Neutrophil (primary cell): ENCODE measurements around the gene RAB3GAP2.
"Not testable (repeated sequence)": the region's sequence is repeated elsewhere in the genome, so short reads cannot be mapped to it uniquely, and the experiment has no call there.

Experiments used
- H3K27ac ChIP-seq: fragments of 200-600 bp; sonication (generic); 2 replicates; pipeline ENCODE4 v1.5.1; 2016; ENCODE audit warnings: mild to moderate bottlenecking, moderate library complexity
- H3K27me3 ChIP-seq: fragments of 200-600 bp; sonication (generic); 2 replicates; pipeline ENCODE4 v1.6.0; 2016; ENCODE audit warnings: mild to moderate bottlenecking
- H3K36me3 ChIP-seq: fragments of 200-600 bp; sonication (generic); 2 replicates; pipeline ENCODE4 v1.5.1; 2017
- H3K4me1 ChIP-seq, 2 experiments: fragments of 200-600 bp in 1 of 2; sonication (generic) in 1 of 2; 1 replicate in 1 of 2; 2 replicates in 1 of 2; pipeline versions ENCODE4 v1.5.1 to v1.6.1; 2013 to 2016; ENCODE audit warnings: low read depth in 1 of 2, low read length in 1 of 2, mild to moderate bottlenecking in 1 of 2, moderate library complexity in 1 of 2; ENCODE audit not compliant: control insufficient read depth in 1 of 2, insufficient read depth in 1 of 2
- H3K4me3 ChIP-seq, 2 experiments: fragments of 200-600 bp in 1 of 2; sonication (generic) in 1 of 2; 1 replicate in 1 of 2; 2 replicates in 1 of 2; pipeline ENCODE4 v1.5.1; 2013 to 2016; ENCODE audit warnings: low read depth in 1 of 2, low read length in 1 of 2, mild to moderate bottlenecking in 1 of 2, moderate library complexity in 1 of 2
- H3K9me3 ChIP-seq: fragments of 200-600 bp; sonication (generic); 2 replicates; pipeline ENCODE4 v1.5.1; 2016
- TF ChIP-seq, protein P1 (sequence below): fragments of 200-600 bp; sonication (generic); IDR thresholded peaks from 2 replicates; pipeline ENCODE4 v1.5.1; 2016; ENCODE audit warnings: antibody characterized with exemption

RAB3GAP2 gene

DNA sequence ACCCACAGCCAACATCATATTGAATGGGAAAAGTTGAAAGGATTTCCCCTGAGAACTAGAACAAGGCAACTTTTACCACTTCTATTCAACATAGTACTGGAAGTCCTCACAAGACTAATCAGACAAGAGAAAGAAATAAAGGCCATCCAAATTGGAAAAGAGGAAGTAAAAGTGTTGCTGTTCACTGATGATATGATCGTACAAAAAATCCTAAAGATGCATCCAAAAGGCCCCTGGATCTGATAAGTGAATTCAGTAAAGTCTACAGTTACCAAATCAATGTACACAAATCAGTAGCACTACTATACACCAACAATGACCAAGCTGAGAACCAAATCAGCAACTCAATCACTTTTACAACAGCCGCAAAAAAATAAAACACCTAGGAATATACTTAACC, 28.3 kb downstream of the RAB3GAP2 start:
- H3K27ac ChIP-seq: no peak overlapping the region
- TF ChIP-seq, protein P1, sequence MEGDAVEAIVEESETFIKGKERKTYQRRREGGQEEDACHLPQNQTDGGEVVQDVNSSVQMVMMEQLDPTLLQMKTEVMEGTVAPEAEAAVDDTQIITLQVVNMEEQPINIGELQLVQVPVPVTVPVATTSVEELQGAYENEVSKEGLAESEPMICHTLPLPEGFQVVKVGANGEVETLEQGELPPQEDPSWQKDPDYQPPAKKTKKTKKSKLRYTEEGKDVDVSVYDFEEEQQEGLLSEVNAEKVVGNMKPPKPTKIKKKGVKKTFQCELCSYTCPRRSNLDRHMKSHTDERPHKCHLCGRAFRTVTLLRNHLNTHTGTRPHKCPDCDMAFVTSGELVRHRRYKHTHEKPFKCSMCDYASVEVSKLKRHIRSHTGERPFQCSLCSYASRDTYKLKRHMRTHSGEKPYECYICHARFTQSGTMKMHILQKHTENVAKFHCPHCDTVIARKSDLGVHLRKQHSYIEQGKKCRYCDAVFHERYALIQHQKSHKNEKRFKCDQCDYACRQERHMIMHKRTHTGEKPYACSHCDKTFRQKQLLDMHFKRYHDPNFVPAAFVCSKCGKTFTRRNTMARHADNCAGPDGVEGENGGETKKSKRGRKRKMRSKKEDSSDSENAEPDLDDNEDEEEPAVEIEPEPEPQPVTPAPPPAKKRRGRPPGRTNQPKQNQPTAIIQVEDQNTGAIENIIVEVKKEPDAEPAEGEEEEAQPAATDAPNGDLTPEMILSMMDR: no peak
- no peaks in the 10 kb centered on the region for H3K36me3 ChIP-seq
- H3K4me1 ChIP-seq: no peaks in the 10 kb centered on the region
- no peak overlapping the region for H3K4me3 ChIP-seq
- H3K27me3 ChIP-seq: no peaks in the 10 kb centered on the region
- peaks cover 5% of the 10 kb centered on the region for H3K9me3 ChIP-seq

GRCh38 chr1:220241072-220241663, 31.1 kb downstream of the RAB3GAP2 start:
- Histone ChIP-seq H3K4me1 (no peaks in the 10 kb centered on the region), H3K27ac (no peak overlapping the region), H3K9me3 (no peaks in the 10 kb centered on the region), H3K27me3 (no peaks in the 10 kb centered on the region), H3K36me3 (no peaks in the 10 kb centered on the region), H3K4me3 (no peak overlapping the region)
- TF ChIP-seq, protein P1: no peak

DNA sequence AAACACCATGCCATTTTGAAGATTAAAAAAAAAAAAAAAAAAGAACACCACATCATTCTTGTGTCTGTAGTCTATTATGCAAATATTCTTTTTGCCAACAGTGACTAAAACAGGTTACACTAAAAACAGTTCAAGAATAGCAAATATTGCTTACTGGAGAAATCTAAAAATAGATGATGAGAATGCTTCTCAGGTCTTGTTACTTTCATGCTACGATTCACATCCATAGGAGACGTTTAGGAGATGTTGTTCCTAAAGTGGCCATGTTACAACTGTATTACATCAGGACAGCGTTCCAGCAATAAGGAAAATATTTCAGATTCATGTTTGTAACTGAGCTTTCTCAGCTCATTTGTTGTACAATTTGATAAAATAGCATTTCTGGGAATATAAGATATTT, 32.3 kb downstream of the RAB3GAP2 start:
- TF ChIP-seq, protein P1: no peak
- Histone ChIP-seq H3K27ac (no peak overlapping the region), H3K36me3 (no peaks in the 10 kb centered on the region), H3K27me3 (no peaks in the 10 kb centered on the region), H3K4me3 (no peak overlapping the region), H3K9me3 (no peaks in the 10 kb centered on the region), H3K4me1 (no peaks in the 10 kb centered on the region)

DNA sequence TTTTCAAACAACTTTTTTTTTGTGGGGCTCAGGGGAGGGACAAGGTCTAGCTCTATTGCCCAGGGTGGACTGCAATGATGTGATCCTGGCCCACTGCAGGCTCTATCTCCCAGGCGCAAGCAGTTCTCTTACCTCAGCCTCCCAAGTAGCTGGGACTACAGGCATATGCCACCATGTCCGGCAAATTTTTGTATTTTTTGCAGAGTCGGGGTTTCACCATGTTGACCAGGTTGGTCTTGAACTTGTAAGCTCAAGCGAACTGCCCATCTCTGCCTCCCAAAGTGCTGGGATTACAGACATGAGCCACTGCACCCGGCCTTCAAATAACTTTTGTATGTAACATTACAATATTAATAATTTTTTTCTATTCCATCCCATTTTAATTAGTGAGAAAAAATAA, 33.0 kb downstream of the RAB3GAP2 start:
- no peak overlapping the region for H3K4me3 ChIP-seq
- no peaks in the 10 kb centered on the region for H3K27me3 ChIP-seq
- H3K36me3 ChIP-seq: no peaks in the 10 kb centered on the region
- TF ChIP-seq, protein P1: no peak
- no peak overlapping the region for H3K27ac ChIP-seq
- H3K4me1 ChIP-seq: no peaks in the 10 kb centered on the region
- no peaks in the 10 kb centered on the region for H3K9me3 ChIP-seq

- H3K27me3 ChIP-seq, H3K4me3 ChIP-seq, H3K9me3 ChIP-seq: not testable (repeated sequence)
These were observed 36.0 kb downstream of the RAB3GAP2 start for GRCh38 chr1:220236278-220236677.

DNA sequence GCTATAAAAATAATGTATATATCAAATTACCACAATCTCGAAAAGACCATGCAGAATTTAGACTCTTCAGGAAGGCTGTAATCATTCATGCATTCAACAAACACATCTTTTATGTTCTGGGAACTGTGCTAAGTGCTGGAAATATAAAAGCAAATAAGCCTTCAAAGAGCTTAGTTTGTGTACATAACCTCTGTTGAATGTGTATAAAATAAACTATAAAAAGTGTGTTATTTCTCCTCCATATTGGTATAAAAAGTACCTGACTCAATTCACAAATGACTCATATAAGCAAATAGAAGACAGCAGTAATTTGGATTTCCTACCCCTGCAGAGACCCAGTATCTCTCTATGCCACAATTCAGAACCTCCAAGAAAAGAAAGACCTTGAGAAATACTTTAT, 36.8 kb downstream of the RAB3GAP2 start:
- Histone ChIP-seq H3K4me1 (no peaks in the 10 kb centered on the region), H3K36me3 (peaks cover 16% of the 10 kb centered on the region), H3K9me3 (no peaks in the 10 kb centered on the region), H3K27ac (no peak overlapping the region), H3K4me3 (no peak overlapping the region), H3K27me3 (no peaks in the 10 kb centered on the region)
- TF ChIP-seq, protein P1: no peak

More at GRCh38 chr1:220236278-220236677, 36.0 kb downstream of the RAB3GAP2 start:
- not testable (repeated sequence) for H3K4me1 ChIP-seq, H3K27ac ChIP-seq
- peaks cover 13% of the 10 kb centered on the region for H3K36me3 ChIP-seq
